HG02943 (cell line): Measurements from ENCODE around the gene CNTN6.

Experiments used
- ATAC-seq: cut with Tn5 transposase; IDR thresholded peaks from one replicate; pipeline ENCODE4 v1.9.1; 2021; ENCODE audit warnings: mild to moderate bottlenecking, low read depth, moderate library complexity; ENCODE audit not compliant: unreplicated experiment

The CNTN6 gene

GRCh38 chr3:1092771-1093170 is at the start of gene CNTN6:
Gene CNTN6, plus strand, starts transcription at chr3:1093024. Its CDS starts 54,985 bp downstream, at chr3:1148009.
- ATAC-seq = no peak

- no peak for ATAC-seq
These were observed 44.3 kb upstream of the CNTN6 start for GRCh38 chr3:1048558-1048957.

- no peak for ATAC-seq
These were observed 37.0 kb upstream of the CNTN6 start for GRCh38 chr3:1055870-1056269.

DNA sequence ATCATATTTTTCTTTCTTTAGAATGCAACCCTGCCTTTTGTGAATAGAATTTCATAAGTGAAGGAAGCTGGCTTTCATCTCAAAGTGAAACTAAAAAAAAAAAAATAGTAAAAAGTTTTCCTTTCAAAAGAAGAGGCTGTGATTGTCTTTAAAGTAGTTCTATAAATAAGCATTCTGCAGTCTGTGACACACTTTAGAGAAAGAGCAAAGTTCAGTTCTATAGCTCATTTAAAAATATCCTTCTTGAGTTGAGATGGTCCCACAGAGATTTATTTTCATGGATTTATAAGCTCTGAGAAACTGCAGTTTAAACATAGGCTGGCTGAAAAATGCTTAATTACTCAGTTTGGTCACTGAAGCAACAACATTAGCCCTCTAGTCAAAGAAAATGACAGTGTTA is 36.1 kb upstream of the CNTN6 start:
- ATAC-seq = no peak

GRCh38 chr3:1057436-1057835 is 35.4 kb upstream of the CNTN6 start:
- no peak for ATAC-seq

GRCh38 chr3:1068985-1069384 is 23.8 kb upstream of the CNTN6 start:
- ATAC-seq = no peak

GRCh38 chr3:1072041-1072440 is 20.8 kb upstream of the CNTN6 start:
- no peak for ATAC-seq

- no peak for ATAC-seq
These were observed 13.2 kb upstream of the CNTN6 start for GRCh38 chr3:1079662-1080061.

- ATAC-seq = no peak
These were observed 10.7 kb upstream of the CNTN6 start for GRCh38 chr3:1082108-1082507.

DNA sequence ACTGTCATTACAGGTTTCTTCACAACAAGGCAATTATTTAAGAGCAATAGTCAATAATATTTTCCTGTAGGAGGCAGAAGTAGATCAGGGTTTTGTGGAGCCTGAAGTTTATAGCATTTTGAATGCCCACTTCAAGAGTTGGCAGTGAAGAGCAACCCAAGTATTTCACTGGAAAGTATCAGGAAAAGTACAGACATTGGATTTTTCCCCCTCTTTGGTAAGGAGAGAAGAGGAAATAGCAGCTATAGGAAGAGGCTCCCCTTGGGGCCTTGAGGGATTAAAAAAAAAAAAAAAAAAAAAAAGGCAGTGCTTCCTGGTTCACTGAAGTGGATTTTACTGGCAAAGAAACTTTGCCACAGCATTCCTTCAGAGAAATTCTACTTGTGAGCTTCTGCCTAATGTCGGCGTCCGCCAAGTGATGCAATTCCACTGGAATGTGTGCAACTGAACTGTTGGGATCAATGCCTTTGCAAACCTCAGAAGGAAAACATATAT is 5.7 kb upstream of the CNTN6 start:
- ATAC-seq = no peak

DNA sequence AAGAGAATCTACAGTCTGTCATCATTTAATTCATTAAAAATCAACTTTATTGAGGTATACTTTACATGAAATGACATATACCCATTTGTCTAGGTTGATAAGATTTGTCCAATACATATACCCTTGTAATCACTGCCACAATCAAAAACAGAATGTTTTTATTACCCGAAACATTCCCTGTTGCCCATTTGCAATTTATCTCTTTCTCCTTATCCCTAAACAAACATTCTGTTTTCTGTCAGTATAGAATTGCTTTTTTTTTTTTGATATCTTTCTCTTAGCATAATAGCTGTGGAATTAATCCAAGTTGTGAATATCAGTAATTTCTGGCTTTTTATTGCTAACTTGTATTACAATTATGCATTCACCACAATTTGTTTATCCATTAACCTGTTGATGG is 4.3 kb upstream of the CNTN6 start:
- no peak for ATAC-seq

GRCh38 chr3:1091286-1091685 is 1.5 kb upstream of the CNTN6 start:
- no peak for ATAC-seq

DNA sequence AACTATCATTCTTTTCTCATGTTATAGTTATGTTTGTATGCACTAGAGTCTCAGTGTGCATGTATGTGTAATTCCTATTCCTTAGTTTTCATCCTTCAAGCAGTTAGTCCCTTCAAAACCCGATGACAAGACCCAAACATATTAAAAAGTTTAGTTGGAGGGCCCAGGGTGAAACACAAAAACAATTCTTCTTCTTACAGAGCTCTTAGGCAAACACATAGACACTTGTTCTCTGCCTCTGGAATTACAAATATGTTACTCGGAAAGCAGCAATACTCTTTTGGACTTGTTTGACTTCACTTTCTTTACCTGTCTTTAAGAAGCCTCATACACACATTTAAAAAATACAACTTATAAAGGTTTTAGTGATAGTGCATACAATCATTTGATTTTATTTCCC is 763 bp upstream of the CNTN6 start:
- ATAC-seq = no peak

- no peak for ATAC-seq
These were observed 393 bp downstream of the CNTN6 start for GRCh38 chr3:1093217-1093616.

- no peak for ATAC-seq
These were observed 10.7 kb downstream of the CNTN6 start for GRCh38 chr3:1103525-1103924.

DNA sequence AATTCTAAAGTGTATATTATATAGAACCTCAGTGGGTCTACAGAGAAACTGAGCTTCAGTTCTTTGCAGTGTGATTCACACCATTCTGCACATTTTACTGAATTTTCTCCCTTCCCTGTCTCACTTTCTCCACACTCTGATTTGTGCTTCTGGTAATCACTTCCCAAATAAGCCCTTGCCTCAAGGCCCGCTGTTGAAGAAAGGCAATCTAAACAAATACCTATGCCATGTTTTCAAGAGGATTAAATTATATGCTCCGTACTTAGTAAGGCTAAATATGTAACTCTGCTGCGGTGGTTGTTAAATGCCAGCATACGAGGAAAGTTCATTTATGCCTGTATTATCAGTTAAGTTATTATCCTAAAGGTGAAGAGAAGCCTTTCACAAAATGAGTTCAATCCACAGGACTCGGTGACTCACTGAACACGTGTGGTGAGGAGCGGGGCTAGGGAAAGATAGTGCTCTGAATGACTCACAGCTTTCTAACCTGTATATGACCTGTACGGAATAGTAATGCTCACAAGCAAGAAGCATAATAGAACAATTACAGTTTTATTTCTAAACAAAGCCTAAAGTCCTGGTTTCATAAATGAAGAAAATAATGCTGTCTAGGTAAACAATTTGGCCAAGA is 25.1 kb downstream of the CNTN6 start:
- ATAC-seq = no peak

- ATAC-seq = no peak
These were observed 38.3 kb downstream of the CNTN6 start for GRCh38 chr3:1131166-1131565.

DNA sequence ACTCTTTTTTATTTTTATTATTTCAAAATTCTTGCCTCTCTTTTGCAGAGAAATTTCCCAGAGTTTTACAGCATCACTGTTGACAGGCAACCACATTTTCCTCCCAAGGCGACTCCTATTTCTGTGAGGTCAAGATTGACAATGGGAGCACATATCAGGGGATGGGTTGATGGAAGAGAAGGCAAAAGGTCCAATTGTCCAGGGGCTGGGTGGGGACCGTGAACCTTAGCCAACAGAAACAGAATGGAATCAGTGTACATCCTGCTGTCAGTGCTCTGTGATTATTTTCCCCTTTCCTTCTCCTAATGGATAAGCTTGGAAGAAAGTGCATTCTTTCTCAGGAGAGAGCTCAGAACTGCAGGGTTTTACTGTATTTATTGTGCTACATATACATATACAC is 42.4 kb downstream of the CNTN6 start:
- ATAC-seq = no peak

GRCh38 chr3:1138036-1138435 is 45.2 kb downstream of the CNTN6 start:
- ATAC-seq = no peak

DNA sequence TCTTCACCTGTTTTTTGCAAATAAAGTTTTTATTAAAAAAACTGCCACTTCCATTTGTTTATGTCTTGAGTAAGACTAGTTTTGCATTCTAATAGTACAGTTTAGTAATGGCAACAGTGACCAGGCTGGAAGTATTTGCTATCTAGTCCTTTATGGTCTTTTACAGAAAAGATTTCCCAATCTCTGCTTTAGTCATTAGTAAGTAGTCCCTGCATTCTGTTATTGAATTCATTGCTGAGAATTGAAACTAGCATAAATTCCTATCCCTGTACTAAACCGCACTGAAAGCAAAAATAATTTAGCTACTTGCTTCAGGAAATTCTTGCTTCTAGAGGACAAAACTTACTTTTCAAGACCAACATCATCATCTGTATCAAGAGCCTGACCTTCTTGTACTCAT is 46.2 kb downstream of the CNTN6 start:
- no peak for ATAC-seq

- no peak for ATAC-seq
These were observed 54.5 kb downstream of the CNTN6 start for GRCh38 chr3:1147326-1147725.

- no peak for ATAC-seq
These were observed 55.0 kb downstream of the CNTN6 start for GRCh38 chr3:1147819-1148218.

DNA sequence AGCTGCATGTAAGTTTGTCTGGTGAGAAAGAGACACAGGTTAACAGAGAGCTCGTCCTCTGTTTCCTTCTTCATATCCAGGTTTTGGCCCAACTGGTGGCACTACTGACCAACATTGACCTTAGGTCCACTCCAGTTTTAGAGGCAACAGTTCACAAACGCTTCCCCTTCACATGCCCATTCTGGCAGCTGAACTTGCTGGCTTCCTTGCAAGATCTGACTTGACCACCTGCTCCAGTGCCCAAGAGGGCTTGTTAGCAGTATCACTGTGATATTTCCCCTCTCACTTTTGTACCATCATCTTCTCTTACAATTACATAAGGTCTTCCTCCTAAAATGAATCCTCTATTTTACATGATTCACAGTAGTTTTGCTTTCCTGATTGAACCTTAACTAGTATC is 71.3 kb downstream of the CNTN6 start:
- ATAC-seq = no peak
